Kasumi-1 (cell line): Measurements from ENCODE around the gene ELAVL1.
A peak's percentile ranks its signal among the peaks of the same experiment; 100 is the strongest.

Experiments used
- DNase-seq, 2 experiments: peaks; one replicate each; lab custom pipeline; 2025; lab: John Stamatoyannopoulos, UW

ELAVL1 gene

DNA sequence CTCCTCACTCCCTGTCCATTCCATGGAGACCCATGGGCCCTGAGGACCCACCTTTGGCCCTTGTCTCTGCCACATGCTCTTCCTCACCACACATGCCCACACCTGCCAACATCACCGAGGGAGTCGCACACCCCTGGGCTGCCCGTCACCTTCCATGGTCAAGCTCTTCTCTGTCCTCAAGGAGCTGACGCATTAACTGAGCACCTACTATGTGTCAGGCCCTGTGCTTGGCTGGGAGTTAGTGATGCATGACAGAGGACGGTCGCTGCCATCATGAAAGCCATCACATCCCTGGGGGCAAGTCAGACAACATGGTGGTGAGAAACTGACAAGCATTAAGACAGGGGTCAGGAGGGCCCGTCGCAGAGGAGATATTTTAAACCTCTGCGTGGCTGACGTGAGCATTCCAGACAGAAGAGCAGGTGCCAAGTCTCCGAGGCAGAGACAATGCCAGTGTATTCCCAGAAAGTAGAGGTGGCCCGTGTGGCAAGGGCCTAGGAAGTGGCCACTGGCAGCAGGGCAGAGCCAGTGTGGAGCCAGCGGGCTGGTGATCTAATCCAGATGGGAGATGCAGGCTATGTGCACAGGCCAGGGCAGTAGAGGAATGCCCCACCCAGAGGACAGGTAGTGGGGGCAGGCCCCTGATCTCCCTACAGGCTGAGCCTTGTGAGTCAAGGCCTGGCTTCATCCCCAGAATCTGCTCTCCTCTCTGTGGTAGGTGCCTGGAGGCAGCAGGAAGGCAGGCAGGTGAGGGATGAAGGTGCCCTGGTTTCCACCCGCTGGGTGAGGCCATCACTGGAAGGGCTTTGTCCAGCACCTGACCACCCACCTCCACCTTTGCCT lies 21.2 kb downstream of the ELAVL1 start:
- DNase-seq = no peak

DNA sequence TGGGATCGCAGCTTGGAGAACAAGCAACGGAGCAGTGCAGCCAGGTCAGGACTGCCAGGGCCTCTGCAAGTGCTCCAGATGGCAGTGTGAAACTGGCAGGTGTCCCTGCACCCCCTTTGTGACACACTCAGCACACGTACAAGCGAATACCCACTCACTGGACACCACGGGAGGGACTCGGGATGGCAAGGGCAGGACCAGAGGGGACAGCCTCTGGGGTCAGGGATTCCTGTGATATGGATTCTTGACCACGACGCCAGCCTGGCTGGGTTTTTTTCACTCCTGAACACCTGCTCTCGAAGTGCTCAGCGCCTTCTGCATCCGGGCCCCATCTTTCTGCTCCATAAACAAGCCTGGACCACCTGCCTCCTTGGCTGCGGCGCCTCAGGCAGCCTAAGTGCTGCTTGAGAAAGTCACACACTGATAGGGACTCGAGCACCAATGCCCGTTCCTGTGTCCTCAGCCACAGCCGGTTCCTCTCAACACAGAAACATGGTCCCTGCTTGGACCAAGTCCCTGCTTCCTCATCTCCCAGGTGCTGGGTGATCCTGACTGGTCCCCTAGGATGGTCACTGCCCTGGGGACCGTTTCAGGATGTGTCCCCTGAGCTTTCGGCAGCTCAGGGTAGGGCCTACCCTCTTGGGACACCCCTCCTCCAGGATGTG lies 22.0 kb downstream of the ELAVL1 start:
- no peak for DNase-seq

DNA sequence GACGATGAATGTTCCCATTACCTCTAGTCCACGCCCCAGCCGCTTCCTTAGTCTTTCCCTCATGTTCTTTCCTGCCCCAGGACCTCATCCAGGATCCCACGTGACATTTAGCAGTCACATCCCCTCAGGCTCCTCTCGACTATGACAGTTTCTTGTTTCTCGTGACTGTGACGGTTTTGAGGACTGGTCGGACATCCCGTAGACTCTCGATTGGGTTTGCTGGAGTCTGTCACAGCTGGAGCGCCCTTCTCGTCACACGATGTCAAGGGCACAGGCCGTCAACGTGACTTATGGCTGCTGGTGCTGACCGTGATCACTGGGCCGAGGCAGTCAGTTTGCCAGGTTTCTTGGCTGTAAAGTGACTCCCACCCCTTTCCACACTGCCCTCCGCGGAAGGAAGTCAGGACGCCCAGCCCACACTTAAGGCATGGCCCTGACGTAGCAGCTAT lies 22.8 kb downstream of the ELAVL1 start:
- no peak for DNase-seq

DNA sequence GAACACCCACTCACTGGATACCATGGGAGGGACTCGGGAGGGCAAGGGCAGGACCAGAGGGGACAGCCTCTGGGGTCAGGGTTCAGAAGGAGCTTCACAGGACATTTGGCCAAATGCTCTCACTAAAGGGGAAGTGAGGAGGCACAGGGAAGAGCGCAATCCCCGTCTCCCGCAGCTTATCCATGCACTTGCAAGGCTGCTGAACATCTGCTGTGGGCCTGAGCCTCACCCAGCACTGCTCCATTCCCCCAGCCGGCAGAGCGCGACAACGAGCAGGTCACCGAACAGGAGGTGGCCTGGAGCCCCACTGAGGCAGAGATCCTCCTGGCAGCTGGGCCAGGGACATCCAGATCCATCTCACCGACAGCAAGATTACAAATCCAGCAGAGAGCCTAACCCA lies 23.3 kb downstream of the ELAVL1 start:
- no peak for DNase-seq

DNA sequence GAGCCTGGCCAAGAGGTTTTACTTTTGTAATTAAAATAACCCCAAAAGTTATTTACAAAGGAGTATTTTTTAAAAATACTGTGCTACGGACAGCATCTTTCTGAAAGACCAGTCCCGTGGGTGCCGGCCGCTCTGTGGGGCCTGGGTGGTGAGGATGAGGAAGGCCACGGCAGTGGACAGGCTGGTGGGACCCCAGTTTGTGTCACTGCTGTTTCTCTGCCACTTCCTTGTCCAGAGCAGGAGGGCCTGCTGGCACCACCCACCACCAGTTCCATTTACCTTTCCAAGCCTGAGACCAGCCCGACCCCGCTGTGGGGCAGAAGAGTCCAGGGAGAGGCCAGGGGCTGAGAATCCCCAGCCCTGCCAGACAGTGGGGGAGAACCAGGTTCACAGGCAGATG lies 23.8 kb downstream of the ELAVL1 start:
- DNase-seq = no peak

DNA sequence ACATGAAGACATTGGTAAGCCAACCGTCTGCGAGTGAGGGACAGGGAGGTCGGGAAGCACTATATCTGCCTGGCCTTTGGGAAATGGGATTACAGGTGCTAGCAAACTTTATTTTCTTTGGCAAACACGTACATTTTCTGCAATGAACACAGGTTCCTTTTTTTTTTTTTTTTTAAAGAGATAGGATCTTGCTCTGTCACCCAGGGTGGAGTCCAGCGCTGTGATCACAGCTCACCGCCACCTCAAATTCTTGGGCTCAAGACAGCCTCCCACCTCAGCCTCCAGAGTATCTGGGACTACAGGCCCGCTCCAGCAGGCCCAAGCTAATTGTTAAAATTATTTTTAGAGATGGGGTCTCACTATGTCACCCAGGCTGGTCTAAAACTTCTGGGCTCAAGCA lies 24.2 kb downstream of the ELAVL1 start:
- no peak for DNase-seq

DNA sequence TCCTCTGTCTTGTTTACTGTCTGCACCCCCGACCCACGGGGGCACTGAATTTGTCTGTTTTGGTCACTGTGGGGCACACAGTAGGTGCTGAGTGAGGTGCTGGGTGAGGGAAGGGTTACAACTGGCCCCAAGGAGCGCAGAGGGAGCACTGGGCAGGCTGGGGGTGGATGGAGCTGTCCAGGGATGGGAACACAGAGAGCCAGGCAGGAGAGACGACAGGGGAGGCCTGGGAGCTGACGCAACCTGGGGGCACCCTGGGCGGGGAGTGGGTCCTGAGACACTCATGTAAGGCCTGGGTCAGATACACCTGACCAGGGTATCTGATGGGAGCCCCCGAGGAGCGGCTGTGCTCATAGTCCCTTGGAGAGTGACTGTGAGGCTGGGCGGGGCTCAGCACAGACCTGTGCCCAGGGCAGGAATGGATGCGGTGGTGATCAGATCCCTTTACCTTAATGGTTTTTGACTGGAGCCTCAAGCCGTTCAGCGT lies 24.8 kb downstream of the ELAVL1 start:
- DNase-seq = no peak

DNA sequence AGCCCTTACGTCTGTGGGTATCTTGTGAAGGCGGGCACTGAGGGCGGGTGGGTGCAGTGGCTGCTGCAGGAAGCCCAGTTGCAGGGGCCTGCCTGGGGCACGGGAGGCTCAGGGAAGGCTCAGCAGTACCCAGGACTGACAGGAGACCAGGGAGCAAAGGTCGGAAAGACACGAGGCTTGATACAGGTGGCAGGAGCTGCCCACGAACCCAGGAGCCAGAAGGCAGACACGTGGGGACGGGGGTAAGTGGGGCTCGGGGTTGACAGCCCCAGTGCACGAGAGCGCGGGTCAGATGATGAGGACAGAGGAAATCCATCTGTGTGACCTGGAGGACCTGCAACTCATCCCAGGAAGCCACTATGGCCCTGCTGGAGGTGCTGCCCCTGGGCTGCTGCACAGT lies 25.3 kb downstream of the ELAVL1 start:
- no peak for DNase-seq

DNA sequence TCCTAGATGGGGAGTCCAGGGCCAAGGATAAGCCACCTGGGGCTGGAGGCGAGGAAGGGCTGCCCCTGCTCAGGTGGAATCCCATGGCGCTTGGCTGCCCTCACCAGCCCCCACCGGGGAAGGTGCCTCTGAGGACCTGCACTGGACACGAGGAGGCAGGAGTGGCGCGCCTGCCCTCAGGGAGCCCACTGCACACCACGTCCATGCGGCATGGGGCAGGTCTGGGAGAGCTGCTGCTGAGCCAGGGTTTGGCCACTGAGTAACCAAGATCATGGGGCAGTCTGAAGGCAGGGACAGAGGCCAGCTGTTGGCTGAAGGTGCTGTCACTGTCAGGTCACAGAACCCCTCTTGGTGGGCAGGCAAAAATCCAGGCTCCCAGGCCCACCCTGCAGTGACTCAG lies 25.9 kb downstream of the ELAVL1 start:
- no peak for DNase-seq

DNA sequence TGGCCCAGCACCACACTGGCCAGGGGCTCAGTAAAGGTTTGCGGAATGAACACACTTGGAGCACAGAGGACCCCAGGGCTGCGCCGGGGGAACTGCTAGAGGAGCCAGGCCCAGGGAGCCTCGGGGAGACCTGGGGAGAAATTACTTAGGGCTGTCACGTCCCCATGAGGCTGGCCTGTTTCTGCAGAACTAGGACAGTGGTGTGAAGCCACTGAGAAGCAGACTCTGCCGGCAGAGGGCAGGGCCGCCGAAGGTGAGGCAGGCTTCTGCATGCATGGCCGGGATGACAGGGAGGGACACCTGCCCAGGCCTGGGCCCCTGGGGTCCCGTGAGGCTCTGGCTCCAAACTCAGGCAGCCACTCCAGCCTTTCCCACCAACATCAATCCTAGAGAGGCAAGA lies 26.4 kb downstream of the ELAVL1 start:
- no peak for DNase-seq

DNA sequence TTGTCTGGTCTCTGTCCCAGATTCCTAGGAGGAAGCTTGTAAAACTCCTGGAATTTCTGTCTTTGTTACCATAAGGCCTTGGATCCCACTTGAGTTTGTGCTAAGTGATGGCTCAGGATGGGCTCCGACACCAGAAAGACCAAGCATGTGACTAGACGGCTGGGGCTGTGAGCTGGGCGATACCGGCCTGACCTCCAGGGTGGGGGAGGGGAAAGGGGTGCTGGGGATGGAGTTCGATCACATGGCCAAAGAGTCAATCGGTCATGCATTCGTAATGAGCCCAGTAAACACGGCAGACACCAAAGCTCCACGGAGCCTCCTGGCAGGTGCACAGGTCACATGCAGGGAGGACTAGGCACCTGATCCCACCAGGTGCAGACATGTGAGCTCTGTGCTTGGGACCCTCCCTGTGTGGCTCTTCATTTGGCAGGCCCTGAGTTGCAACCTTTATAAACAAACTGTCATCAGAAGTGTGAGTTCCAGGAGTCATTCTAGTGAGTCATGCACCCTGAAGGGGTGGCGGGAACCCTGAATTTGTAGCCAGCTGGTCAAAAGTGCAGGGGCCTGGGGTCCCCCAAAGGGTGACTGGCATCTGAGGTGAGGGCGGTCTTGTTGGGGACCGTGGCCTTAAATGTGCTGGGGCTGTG lies 27.1 kb downstream of the ELAVL1 start:
- no peak for DNase-seq

DNA sequence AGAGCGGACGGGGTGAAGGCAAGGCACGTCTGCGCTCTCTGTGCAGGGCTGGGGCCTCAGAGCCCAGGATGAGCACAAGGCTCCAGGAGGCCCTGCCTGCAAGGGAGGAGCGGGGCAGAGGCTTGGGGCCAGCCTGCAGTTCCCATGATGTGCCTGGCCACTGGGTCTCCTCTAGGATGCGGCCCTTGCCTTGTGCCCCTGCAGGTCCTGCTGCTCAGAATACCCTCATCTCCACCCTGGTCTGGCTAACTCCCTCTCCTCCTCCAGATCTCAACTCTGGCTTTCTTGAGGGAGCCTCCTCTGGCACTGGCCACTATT lies 27.8 kb downstream of the ELAVL1 start:
- no peak for DNase-seq

DNA sequence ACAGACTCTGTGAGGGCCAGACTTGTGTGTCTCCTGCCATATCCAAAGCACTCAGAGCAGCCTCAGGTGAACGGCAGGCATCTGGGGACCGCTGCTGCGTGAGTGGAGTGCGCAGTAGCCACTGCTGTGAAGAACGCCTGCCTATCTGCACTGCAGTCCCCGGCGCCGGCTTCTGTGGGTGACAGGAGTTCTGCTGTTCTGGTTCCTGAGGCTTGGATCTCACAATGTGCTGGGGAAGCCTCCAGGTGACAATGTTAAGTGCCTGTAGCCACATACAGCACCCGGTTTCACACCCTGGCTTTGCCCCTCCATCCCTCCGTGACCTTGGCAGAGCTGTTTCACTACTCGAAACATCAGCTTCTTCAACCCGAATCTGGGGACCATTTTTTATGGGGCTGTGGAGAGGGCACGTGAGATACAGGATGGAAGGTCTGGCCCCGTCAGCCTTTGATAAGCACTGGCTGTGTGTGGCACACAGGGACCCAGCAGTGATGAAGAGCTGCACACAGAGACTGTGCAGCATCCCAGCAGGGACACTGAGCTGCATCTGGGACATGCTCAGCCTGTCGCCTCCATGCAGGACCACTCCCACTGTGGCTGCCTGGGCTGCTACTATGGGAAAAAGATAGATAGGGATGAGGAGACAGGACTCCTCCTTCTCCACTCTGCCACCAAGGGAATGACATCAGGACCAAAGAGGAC lies 28.3 kb downstream of the ELAVL1 start:
- DNase-seq = no peak

DNA sequence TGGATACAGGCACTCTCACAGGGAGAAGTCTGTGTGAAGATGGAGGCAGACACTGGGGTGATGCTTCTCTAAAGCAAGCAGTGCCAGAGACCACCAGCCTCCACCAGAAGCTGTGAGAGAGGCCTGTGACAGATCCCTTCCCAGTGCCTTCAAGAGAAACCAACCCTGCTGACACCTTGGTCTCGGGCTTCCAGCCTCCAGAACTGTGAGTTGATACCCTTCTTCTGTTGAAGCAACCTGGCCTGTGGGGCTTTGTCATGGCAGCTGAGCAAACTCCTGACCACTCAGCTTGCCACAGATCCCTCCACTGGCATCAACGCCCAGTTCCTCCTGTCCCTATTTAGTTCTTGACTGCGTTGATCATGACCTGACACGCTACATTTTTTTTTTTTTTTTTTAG lies 29.0 kb downstream of the ELAVL1 start:
- no peak for DNase-seq

DNA sequence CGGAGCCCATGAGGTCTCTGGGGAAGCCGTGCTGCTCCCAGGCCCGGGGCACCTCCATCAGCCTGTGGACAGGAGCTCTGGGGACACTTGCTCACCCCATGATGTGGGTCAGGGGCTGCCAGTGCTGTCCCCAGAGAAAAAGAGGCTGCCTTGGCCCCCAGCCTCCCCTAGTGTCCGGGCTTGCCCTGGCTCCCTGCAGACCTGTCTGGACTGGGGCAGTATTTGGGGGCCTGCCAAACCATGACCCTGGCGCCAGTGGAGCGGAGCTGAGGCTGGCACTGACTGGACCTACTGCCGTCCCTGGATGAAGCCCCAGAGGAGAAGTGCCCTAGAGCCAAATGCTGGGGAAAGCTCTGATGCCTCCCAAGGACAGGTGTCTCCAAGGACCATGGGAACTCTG lies 30.4 kb downstream of the ELAVL1 start:
- no peak for DNase-seq

DNA sequence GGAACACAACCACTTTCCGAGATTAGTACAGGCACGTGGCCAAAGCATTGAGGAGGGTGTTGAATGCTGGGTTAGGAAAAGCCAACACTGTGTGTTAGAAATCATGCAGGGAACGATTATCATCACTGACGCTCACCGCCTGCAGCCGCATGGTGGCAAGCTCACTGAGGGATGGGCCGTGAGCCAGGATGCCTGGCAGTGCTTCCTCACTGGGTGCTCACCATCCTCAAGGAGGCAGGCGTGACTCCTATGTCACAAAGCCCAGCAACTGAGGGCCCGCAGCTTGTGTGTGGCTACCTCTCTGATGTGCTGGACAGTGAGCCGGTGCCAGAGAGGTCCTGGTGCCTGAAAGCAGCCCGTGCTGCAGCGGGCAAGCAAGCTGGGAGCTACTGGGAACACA lies 31.6 kb downstream of the ELAVL1 start:
- DNase-seq = no peak

DNA sequence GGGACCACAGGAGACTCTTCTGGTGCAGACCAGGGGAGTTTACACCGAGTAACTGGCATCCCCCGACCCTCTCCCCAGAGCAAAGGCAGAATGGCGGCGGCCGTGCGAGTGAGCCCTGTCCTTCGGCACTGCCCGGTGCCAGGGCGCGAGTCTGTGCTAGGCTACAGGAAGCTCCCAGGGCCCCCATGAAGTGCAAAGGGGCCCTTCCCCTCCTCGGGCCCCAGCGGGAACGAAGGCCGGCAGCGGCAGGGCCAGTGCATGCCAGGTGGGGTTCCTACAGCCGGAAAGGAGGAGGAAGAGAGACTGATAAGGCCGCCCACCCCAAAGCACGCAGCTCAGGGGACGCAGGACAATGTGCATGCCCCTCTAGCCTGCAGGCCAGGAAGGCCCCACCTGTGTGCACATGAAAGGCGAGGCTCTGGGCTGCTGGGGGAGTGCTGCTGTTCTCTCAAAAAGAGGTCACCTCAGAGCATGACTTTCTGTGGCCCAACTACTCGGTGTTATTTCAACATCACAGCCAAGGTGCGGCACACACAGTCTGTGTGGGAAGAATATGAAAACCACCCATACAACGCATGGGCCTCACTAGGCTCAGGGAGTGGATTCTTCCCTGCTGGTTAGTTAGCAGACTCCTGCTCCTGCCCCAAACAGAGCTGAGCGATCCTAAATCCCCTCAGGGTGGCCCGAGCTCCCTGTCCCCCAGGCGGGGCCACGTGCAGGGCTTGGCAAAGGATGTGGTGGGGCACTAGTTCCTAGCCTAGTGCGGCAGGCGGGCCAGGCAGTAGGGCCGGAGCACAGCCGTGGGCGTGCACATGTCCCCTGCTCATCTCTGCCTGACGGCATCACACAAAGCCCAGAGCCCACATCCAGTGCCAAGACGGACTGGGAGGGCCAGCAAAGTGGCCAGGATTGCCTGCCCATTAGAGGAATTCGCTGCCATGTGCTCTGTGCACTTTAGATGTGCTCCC lies 33.6 kb downstream of the ELAVL1 start:
- no peak for DNase-seq

DNA sequence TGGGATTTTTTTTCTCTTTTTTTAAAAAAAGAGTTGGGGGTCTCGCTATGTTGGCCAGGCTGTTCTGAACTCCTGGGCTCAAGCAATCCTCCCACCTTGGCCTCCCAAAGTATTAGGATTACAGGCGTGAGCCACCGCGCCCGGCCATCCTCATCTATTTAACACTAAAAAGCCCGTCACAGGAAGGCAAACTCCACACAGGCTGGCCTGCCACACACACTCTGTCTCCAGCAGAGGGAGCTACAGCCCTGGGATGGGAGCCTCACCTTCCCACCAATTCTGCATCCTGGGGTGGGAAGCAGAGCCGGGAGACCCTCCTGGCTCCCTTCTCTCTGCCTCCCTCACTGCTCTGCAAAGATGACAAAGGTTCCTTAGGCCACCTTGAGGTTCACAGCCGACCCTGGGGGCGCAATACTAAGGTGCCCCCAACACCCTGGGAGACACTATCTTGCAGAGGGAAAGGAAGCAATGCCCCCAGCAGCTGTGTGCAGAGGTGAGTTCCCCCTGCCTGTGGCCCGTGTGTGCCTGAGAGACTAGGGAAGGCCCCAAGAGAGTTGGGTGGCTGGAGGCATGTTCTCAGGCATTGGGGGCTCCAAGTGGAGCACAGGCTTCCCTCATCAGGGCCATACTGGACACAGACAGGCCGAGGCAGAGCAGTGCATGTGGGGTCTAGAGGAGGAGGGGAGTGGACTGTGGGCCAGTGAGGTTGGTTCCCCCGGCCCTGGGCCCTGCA lies 34.6 kb downstream of the ELAVL1 start:
- DNase-seq = peak; percentile 9 to 27

DNA sequence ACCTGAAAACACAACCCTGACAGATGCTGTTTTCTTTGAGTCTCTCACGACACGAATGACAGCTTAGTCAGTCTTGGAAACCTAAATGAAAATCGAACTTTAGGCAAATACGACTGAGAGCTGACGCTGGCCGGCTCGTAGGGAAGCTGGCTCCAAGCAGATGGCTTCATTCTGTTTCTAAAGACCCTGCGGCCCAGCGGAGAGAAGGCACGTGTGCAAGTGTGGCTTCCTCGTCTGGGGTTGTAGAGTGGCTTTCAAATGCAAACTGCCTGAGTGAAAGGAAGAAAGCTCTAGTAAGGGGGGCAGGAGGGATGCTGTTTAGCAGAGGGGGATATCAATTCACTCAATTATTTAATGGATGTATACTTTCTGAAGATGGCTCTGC lies 35.9 kb downstream of the ELAVL1 start:
- DNase-seq = no peak

DNA sequence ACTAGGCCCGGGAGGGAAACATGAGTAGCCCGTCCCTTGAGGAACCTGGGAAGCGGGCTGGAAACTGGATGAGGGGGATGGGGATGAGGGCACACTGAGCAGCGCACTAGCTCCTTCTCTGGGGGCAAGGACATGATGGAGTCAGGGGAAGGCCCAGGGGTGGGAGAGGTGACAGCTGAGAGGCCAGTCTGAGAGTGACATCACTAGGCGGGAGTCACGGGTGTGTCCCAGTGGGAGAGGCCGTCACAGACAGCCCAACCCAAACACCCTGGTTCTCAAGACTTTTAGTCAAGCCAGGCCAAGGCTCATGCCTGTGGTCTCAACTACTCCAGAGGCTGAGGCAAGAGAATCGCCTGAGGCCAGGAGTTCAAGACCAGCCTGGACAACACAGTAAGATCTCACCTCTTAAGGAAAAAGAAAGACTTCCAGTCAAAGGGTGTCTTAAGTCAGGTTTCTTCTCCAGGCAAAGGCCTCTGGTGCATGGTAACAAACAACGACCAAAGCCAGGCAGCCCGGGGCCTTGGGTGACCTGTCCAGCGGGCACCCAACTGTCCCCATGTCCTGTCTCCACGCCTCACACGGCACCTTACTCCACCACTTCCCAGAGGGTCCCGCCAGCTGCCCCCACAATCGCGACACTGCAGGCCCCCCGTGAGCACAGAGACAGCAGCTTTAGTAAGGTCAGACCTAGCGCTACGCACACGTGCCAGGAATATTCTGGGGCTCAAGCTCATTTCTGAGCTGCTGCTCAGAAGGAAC lies 36.5 kb downstream of the ELAVL1 start:
- no peak for DNase-seq
